ENCODE data around the gene TSPAN8.
"Not testable (repeated sequence)": the region's sequence is repeated elsewhere in the genome, so short reads cannot be mapped to it uniquely, and the experiment has no call there.

The TSPAN8 gene

GRCh38 chr12:71157601-71158233 lies at the start of gene TSPAN8:
Gene TSPAN8 (minus strand): TSS chr12:71157999. CDS start chr12:71157678, 321 bp downstream.
- no peak for DNase-seq (ENCODE audit: low spot score)

DNA sequence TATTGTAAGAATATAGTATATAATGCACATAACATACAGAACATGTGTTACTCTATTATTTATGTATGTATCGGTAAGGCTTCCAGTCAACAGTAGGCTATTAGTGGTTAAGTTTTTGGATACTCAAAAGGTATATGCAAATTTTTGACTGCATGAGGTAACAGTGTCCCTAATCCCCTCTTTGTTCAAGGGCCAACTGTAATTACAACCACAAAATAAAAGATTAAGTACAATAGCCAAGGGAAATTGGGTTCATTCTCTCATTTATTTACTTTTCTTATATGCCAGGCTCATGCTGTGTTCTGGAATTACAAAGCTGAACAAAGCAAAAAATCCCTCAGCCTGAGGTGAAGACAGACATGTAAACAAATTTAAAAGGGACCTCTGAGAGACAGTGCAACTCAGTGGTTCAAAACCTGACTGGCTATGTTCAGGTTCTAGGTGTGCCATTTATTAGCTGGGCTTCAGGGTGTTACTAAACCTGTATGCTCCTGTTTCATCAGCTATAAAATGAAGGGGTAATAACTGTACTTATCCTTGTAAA lies 43.4 kb upstream of the TSPAN8 start:
- DNase-seq (ENCODE audit: low spot score), result no peak

DNA sequence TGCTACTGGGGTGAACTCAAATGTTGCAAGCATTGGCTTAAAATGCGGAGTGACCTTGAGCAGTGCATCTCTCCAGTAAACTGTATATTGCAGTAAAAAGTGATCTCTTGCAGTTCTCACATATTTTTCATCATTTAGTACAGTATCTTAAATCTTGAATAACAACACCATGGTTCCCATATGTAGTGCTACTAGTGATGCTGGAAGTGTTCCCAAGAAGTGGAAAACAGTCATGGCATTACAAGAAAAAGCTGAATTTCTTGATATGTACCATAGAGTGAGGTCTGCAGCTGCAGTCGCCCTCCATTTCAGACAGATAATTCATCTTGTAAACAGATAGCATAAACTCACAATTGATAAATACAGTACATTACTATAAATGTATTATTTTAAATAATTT lies 42.9 kb upstream of the TSPAN8 start:
- no peak for DNase-seq (ENCODE audit: low spot score)

- DNase-seq (ENCODE audit: low spot score), result no peak
These were observed 39.7 kb upstream of the TSPAN8 start for GRCh38 chr12:71197460-71197859.

DNA sequence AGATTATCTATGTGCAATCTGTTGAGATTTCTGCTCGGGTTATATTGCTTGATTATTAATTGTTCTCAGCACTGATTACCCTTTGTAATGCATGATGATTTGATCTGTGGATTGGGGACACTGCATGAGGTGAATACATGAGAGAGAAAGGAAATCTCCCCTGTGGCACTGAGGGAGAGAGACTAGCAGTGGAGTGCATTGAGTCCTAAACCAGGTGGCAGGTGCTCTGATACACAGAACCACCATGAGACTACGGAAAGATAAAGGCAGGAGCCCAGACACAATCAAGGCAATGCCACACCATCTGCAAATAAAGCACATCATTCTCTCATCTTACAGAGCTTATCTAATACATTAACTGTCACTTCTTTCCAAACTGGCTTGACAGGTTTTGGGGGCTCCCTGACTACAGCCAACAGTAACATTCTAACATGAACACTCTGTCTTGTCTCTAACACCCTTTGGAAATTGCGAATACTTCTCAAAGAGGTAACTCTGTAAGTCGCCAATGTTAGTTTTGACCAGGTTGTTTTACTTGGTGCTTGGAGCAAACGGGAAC lies 37.6 kb upstream of the TSPAN8 start:
- DNase-seq (ENCODE audit: low spot score), result no peak

DNA sequence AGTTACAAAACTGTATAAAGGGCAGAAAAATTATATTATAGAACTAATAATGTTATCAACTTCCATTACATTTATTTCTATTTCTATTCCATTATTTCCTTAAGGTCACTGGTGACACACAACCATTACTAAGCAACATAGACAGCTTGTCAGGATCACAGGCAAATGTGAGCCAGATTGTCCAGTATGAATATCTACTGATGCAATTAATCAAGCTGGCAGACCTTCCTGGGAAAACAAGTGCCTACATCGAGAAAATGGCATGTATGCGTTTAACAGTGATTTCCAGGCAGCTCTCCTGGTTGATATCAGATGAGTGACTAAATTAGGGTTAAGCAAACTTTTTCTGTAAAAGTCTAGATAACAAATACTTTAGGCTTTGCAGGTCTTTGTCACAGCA lies 36.9 kb upstream of the TSPAN8 start:
- no peak for DNase-seq (ENCODE audit: low spot score)

- DNase-seq (ENCODE audit: low spot score), result no peak
These were observed 35.2 kb upstream of the TSPAN8 start for GRCh38 chr12:71193041-71193440.

DNA sequence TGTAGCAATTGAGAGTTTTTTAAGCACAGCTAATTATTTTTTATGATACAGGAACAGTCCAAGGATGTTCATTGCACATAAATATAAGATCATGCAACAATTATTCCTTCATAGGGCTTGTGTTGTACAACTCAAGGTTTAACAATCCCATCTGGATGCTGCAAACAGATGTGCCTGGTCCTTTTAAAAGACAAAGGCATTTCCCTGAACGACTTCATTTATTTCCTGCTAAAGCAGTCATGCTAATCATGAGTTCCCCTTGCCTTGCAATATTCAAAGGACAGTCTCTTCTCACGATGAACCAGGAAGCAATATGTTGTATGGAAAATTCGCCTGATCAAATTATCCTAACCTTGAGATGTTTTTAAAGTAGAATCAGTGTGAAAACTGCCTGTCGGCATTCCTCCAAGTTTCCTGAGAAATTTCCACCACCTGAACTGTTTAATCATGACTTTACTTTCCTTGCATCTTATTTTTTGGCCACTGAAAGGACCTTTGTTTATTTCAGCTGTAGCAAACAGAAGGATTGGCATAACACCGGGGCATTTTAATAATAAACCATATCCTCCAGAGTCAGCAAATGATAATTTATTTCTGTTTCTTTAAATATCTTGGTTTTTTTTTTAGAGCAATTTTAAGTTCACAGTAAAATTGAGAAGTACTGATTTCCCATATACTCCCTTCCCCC lies 33.9 kb upstream of the TSPAN8 start:
- no peak for DNase-seq (ENCODE audit: low spot score)

DNA sequence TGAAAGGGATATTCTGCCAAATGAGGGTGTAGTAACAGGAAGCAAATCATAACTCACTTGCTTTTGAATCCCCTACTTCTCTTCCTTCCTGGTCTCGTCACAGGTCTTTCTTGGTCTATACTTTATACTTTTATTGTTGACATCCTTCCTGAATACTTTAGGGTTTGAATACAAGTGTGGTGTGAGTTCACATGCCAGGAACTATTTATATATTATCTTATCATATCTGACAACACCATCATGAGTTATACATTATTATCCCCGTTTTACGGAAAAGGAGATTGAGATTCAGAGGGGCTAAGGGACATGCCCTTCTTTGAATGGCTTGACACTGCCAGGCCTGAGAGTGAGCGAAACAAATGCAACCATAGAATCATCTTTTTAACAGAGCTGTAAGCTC lies 33.0 kb upstream of the TSPAN8 start:
- no peak for DNase-seq (ENCODE audit: low spot score)

- DNase-seq (ENCODE audit: low spot score), result no peak
These were observed 29.6 kb upstream of the TSPAN8 start for GRCh38 chr12:71187379-71187778.

DNA sequence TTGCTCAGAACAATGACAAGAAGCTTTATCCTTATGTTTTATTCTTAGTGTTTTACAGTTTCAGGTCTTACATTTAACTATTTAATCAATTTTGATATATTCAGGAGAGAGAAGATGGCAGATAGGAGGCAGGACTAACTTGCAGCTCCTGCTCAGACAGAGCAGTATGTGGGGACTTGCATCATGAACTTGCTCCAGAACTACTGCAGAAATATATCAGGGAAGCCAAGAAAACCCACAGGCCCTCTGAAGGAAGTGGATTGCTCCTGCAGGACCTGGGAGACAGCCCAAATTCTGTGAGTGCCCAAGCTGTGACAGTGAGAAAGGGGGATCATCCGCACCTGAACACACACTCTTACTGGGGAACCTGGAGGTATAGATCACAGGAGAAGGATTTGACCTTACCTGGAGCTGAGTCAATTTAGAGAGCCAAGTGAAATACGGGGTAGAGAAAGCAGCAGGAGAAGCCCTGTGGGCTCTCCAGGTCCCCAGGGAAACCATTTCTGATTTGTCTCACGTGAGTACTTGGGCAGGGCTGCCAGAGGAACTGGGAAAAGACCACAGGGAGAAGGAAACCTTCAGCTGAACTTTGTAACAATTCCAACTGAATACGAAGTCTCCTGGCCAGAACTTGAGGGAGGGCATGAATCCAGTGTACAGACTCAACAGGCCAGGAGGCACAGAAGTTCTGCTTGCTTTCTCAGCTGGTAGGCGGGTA lies 28.9 kb upstream of the TSPAN8 start:
- no peak for DNase-seq (ENCODE audit: low spot score)

DNA sequence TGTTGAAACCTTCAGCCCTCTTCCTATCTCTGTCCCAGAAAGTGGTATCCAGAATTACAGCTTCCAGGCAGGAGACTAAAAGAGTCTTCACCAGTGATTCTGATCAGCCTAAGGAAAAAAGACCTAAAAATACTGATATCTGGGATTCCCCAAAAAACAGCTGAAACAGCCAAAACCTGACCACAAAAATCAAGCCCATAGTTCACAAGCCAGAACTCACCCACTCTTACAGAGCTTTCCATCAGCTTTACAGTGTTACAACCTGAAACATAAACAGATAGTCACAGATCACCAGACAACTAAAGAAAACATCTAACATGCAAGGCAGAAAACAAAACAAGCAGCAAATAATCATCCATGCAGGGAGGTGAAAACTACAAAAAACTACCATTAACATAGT lies 26.0 kb upstream of the TSPAN8 start:
- no peak for DNase-seq (ENCODE audit: low spot score)

GRCh38 chr12:71183018-71183417 lies 25.2 kb upstream of the TSPAN8 start:
- no peak for DNase-seq (ENCODE audit: low spot score)

DNA sequence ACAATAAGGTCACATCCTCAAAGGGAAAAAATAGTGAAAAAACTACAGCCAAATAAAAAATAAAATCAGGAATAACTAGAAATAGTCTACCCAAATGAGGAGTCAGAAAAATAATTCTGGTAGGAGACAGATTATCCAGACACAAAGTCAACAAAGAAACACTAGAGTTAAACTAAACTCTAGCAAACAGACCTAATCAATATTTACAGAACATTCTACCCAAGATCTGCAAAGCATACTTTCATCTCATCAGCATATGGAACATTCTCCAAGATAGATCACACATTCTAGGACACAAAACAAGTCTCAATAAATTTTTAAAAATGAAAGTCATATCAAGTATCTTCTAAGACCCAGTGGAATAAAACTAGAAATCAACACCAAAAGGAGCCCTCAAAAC lies 20.4 kb upstream of the TSPAN8 start:
- DNase-seq (ENCODE audit: low spot score), result no peak

DNA sequence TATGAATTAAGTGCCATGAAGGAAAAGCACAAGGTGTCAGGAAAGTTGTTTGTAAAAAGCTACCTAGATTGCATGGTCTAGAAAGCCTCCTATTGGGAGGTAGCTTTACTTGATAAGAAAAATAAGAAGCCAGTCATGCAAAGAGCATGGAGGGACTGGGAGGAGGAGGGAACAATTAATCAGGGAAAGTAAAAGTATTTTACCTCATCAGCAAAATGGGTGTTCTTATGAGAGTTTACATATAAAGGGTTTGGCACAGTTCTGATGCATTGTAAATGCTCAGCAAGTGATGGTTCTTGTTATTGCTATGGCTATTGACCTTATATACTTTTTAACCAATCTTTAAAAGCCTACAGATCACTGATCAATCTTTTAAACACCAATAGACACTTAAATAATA lies 17.0 kb upstream of the TSPAN8 start:
- DNase-seq (ENCODE audit: low spot score), result no peak

- DNase-seq (ENCODE audit: low spot score), result no peak
These were observed 16.3 kb upstream of the TSPAN8 start for GRCh38 chr12:71174146-71174545.

- DNase-seq (ENCODE audit: low spot score), result no peak
These were observed 12.7 kb upstream of the TSPAN8 start for GRCh38 chr12:71170456-71170855.

DNA sequence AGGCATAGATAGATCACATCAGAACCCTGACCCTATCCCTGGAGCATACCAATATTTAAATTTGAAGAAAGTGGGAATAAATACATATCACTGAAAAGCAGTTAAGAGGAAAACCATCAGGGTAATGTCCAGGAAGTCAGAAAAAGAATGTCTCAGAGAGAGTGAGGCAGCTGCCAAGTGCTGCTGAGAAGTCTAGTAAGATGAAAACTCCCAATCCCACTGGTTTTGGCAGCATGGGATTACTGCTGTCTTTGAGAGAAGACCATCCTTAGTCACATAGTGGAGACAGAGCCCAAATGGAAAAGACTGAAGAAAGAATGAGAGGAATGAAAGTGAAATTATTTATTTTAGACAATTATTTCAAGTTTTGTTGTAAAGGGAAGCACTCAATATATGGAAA lies 11.5 kb upstream of the TSPAN8 start:
- DNase-seq (ENCODE audit: low spot score), result no peak

- no peak for DNase-seq (ENCODE audit: low spot score)
These were observed 9.2 kb upstream of the TSPAN8 start for GRCh38 chr12:71166862-71167496.

- no peak for DNase-seq (ENCODE audit: low spot score)
These were observed 8.5 kb upstream of the TSPAN8 start for GRCh38 chr12:71166280-71166679.

- not testable (repeated sequence) for DNase-seq (ENCODE audit: low spot score)
These were observed 8.0 kb upstream of the TSPAN8 start for GRCh38 chr12:71165780-71166179.

- DNase-seq (ENCODE audit: low spot score), result no peak
These were observed 6.9 kb upstream of the TSPAN8 start for GRCh38 chr12:71164568-71165197.

All from iPS-NIHi11 (cell line).